Endothelial cell of umbilical vein (primary cell): ENCODE measurements around the gene RGPD3. TPM values are rescaled to one million over a fixed set of nuclear protein-coding genes. Genes with fewer than 3 reads are reported as not detected.

Experiments used
- BruUV-seq: library from RNA; stranded (reverse); fragments of 400-500 nt; replicated peaks from 2 replicates; lab custom pipeline; 2021; lab: Mats Ljungman, UMichigan
- CTCF ChIA-PET: fragments of 300-600, 350-600 bp; sonication (Branson Sonifier 250); formaldehyde crosslinking; loops from one replicate; lab custom pipeline; 2021; ENCODE audit warnings: antibody characterized with exemption, inconsistent platforms; lab: Charles Lee
- POLR2A ChIA-PET: fragments of 300-600, 350-600 bp; sonication (Branson Sonifier 250); formaldehyde crosslinking; loops from one replicate; lab custom pipeline; 2021; ENCODE audit warnings: antibody characterized with exemption, inconsistent platforms; lab: Charles Lee
- DNase-seq: peaks from one replicate; pipeline ENCODE4 v3.0.0-alpha.2; 2011; ENCODE audit warnings: low read depth, low spot score
- FAIRE-seq: peaks from 2 replicates; lab custom pipeline; 2011; peaks lifted over from hg19 to GRCh38; lab: Jason Lieb, UNC
- H2AFZ ChIP-seq: 2 replicates; pipeline ENCODE4 v1.6.0; 2012; ENCODE audit warnings: low read depth, low read length, control low read depth, inconsistent platforms
- H3K27ac ChIP-seq: 2 replicates; pipeline ENCODE4 v1.5.1; 2011; ENCODE audit warnings: low read depth, mild to moderate bottlenecking, control low read depth, low read length, moderate library complexity; ENCODE audit not compliant: insufficient read depth
- H3K27me3 ChIP-seq, 2 experiments: 2 replicates each; pipeline versions ENCODE4 v1.6.0 to v1.6.1; 2011; ENCODE audit warnings: low read length in 2 of 2, mixed read lengths in 1 of 2; ENCODE audit not compliant: control insufficient read depth in 2 of 2, insufficient read depth in 2 of 2
- H3K36me3 ChIP-seq, 2 experiments: 2 replicates in 1 of 2; 3 replicates in 1 of 2; pipeline ENCODE4 v1.5.1; 2011; ENCODE audit warnings: low read length in 2 of 2, mild to moderate bottlenecking in 1 of 2, moderate library complexity in 1 of 2; ENCODE audit not compliant: control insufficient read depth in 2 of 2, insufficient read depth in 2 of 2; ENCODE audit errors: extremely low read depth in 1 of 2
- H3K4me1 ChIP-seq: 3 replicates; pipeline ENCODE4 v1.5.1; 2011; ENCODE audit warnings: mild to moderate bottlenecking, low read length; ENCODE audit not compliant: control insufficient read depth, insufficient read depth; ENCODE audit errors: extremely low read depth
- H3K4me2 ChIP-seq: 2 replicates; pipeline ENCODE4 v1.6.1; 2011; ENCODE audit warnings: low read length, control low read depth, mixed read lengths; ENCODE audit not compliant: insufficient read depth
- H3K4me3 ChIP-seq, 3 experiments: fragments of 200-600 bp in 1 of 3; sonication (generic), shearing (Covaris generic) in 1 of 3; replicated peaks in 1 of 3; 2 replicates each; pipeline ENCODE4 v1.5.1; 2011 to 2016; ENCODE audit warnings: control low read depth in 3 of 3, low read length in 3 of 3, mild to moderate bottlenecking in 2 of 3, inconsistent platforms in 1 of 3, low read depth in 1 of 3, moderate library complexity in 1 of 3; ENCODE audit not compliant: insufficient read depth in 1 of 3
- H3K79me2 ChIP-seq: 2 replicates; pipeline ENCODE4 v1.6.0; 2012; ENCODE audit warnings: low read length, inconsistent platforms; ENCODE audit not compliant: control insufficient read depth, insufficient read depth
- H3K9ac ChIP-seq: replicated peaks from 2 replicates; pipeline ENCODE3; 2011; ENCODE audit warnings: low read length, control low read depth; ENCODE audit not compliant: insufficient read depth; ENCODE audit errors: extremely low read depth
- H3K9me1 ChIP-seq: replicated peaks from 3 replicates; pipeline ENCODE4 v1.6.0; 2011; ENCODE audit warnings: mild to moderate bottlenecking, low read length; ENCODE audit not compliant: control insufficient read depth, insufficient read depth; ENCODE audit errors: extremely low read depth
- H3K9me3 ChIP-seq: replicated peaks from 2 replicates; pipeline ENCODE4 v1.5.1; 2012; ENCODE audit warnings: low read length, inconsistent platforms; ENCODE audit not compliant: control insufficient read depth, insufficient read depth
- H4K20me1 ChIP-seq: replicated peaks from 2 replicates; pipeline ENCODE3; 2011; ENCODE audit warnings: mild to moderate bottlenecking, low read length; ENCODE audit not compliant: control insufficient read depth, insufficient read depth; ENCODE audit errors: extremely low read depth
- EZH2 ChIP-seq: IDR thresholded peaks from 2 replicates; pipeline ENCODE4 v1.6.1; 2012; ENCODE audit warnings: borderline replicate concordance, low read depth, mild to moderate bottlenecking, moderate library complexity, low read length, inconsistent platforms; ENCODE audit not compliant: severe bottlenecking
- FOS ChIP-seq: IDR thresholded peaks from 2 replicates; pipeline ENCODE4 v1.6.1; 2011; ENCODE audit warnings: mild to moderate bottlenecking, low read length, moderate library complexity, borderline replicate concordance; ENCODE audit not compliant: insufficient read depth
- GATA2 ChIP-seq: IDR thresholded peaks from 2 replicates; pipeline ENCODE4 v1.7.0; 2011; ENCODE audit warnings: low read depth, mild to moderate bottlenecking, moderate library complexity, mixed read lengths, low read length; ENCODE audit not compliant: insufficient read length, insufficient read depth
- dilution Hi-C: fragments of 300-500 bp; cut with MboI; formaldehyde crosslinking; loops from one replicate; pipeline ENCODE4 v1.15.0; 2019; ENCODE audit warnings: low sequenced_read_pairs; ENCODE audit not compliant: extremely low pct_ligation_motif_present
- intact Hi-C: fragments of 100-400 bp; cut with micrococcal nuclease; formaldehyde crosslinking; loops from one replicate; pipeline ENCODE4 v1.10.0; 2022
- polyA plus RNA-seq, 4 experiments: library from polyadenylated mRNA; depleted of rRNA in 3 of 4; stranded (reverse) in 3 of 4; unstranded in 1 of 4; fragments of >200 nt; gene quantifications; 2 replicates each; pipeline versions ENCODE4 v1.2.1 to v1.2.3, GENCODE V29; 2011 to 2012; ENCODE audit warnings: missing spikeins in 1 of 4
- total RNA-seq: library from RNA; stranded (reverse); gene quantifications from 2 replicates; pipeline ENCODE4 v1.2.3, GENCODE V29; 2021
- TF ChIP-seq, protein P1 (sequence below): IDR thresholded peaks from 2 replicates; pipeline ENCODE4 v1.6.1; 2011; ENCODE audit not compliant: insufficient read depth, insufficient read length

Gene RGPD3
- total and polyA plus RNA-seq, 2 donors (not counting 3 experiments of a cell fraction or from before 2014, with no cell fraction given): 0.04 TPM; not detected in 1

DNA sequence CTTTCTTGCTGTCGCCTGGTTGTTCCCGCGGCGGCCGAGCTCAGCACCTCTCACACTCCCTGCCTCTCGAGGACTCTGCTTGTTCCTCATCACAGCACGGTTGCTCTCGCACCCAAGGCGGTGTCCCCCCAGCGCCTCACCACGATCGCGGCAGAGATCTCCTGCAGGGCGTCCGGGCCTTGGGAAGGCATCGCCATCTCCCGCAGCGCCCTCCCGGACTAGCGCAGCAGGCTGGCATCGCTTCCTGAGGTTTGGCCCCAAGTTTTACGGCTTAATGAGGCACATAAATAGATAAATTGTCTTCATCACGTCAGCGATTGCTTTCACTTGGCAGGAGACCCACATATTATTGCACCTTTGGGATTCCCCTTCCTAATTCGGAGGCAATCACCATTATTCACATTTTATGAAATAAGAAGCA is 125.4 kb downstream of the RGPD3 start:
- H3K4me1 ChIP-seq: no peaks in the 10 kb centered on the region
- no peak for FAIRE-seq
- no peak overlapping the region for H3K4me2 ChIP-seq
- H3K9ac ChIP-seq: no peak overlapping the region
- no peak for DNase-seq
- TF ChIP-seq, protein P1, sequence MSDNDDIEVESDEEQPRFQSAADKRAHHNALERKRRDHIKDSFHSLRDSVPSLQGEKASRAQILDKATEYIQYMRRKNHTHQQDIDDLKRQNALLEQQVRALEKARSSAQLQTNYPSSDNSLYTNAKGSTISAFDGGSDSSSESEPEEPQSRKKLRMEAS: no peak
- no peak for TF ChIP-seq EZH2
- no peak for TF ChIP-seq GATA2
- H3K27ac ChIP-seq: no peak overlapping the region
- no peaks in the 10 kb centered on the region for H4K20me1 ChIP-seq
- ChIA-PET CTCF (no interaction called here), POLR2A (no interaction called here)
- dilution Hi-C loops: no loop called here
- no peaks in the 10 kb centered on the region for H3K27me3 ChIP-seq
- H3K4me3 ChIP-seq: no peak overlapping the region
- H3K36me3 ChIP-seq: no peaks in the 10 kb centered on the region
- no peaks in the 10 kb centered on the region for H3K9me1 ChIP-seq
- no peaks in the 10 kb centered on the region for H3K79me2 ChIP-seq
- BruUV-seq: no TSS peak
- H2AFZ ChIP-seq: no peak overlapping the region
- H3K9me3 ChIP-seq: peaks cover 2% of the 10 kb centered on the region
- intact Hi-C loops: no loop called here

DNA sequence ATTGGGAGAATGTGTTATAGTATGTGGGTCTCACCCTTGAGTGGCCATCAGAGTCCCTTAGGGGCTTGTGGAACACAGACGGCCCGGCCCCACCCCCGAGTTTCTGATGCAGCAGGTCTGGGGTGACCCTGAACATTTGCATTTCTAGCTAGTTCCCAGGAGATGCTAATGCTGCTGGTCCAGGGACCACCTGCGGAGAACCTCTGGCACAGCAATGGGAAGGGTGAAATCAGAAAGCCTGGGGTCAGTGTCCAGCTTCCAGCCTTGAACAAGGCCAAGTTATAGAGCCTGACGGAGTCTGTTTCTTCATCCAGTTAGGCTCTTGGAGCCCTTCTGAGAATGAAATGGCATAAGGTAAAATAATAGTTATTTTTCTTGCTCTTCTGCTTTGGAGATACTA is 126.5 kb downstream of the RGPD3 start:
- no peak overlapping the region for H3K9ac ChIP-seq
- H3K9me3 ChIP-seq: peaks cover 3% of the 10 kb centered on the region
- no peak overlapping the region for H3K4me2 ChIP-seq
- intact Hi-C loops: no loop called here
- CTCF ChIA-PET: no interaction called here
- H3K36me3 ChIP-seq: no peaks in the 10 kb centered on the region
- dilution Hi-C loops: no loop called here
- H2AFZ ChIP-seq: no peak overlapping the region
- FAIRE-seq (no peak), DNase-seq (no peak)
- H4K20me1 ChIP-seq: no peaks in the 10 kb centered on the region
- H3K9me1 ChIP-seq: no peaks in the 10 kb centered on the region
- H3K79me2 ChIP-seq: no peaks in the 10 kb centered on the region
- POLR2A ChIA-PET: no interaction called here
- BruUV-seq: no TSS peak
- H3K4me3 ChIP-seq: no peak overlapping the region
- no peaks in the 10 kb centered on the region for H3K27me3 ChIP-seq
- no peak overlapping the region for H3K27ac ChIP-seq
- TF ChIP-seq EZH2: no peak
- TF ChIP-seq, protein P1: no peak
- TF ChIP-seq FOS: no peak
- no peaks in the 10 kb centered on the region for H3K4me1 ChIP-seq

Other genes with a start within 250 kb of the RGPD3 start
- not detected in 2 replicates for gene CD8B2, start 19.0 kb upstream of the RGPD3 start, total RNA-seq
- not detected in 2 replicates for gene CD8B2, start 19.0 kb upstream of the RGPD3 start, polyA plus RNA-seq